Activated CD4-positive, CD25-positive, alpha-beta regulatory T cell (primary cell): ENCODE results near the gene CTDP1.

ENCODE experiments used
- DNase-seq, 4 experiments: peaks; one replicate each; lab custom pipeline; 2025; lab: John Stamatoyannopoulos, UW

Gene CTDP1

DNA sequence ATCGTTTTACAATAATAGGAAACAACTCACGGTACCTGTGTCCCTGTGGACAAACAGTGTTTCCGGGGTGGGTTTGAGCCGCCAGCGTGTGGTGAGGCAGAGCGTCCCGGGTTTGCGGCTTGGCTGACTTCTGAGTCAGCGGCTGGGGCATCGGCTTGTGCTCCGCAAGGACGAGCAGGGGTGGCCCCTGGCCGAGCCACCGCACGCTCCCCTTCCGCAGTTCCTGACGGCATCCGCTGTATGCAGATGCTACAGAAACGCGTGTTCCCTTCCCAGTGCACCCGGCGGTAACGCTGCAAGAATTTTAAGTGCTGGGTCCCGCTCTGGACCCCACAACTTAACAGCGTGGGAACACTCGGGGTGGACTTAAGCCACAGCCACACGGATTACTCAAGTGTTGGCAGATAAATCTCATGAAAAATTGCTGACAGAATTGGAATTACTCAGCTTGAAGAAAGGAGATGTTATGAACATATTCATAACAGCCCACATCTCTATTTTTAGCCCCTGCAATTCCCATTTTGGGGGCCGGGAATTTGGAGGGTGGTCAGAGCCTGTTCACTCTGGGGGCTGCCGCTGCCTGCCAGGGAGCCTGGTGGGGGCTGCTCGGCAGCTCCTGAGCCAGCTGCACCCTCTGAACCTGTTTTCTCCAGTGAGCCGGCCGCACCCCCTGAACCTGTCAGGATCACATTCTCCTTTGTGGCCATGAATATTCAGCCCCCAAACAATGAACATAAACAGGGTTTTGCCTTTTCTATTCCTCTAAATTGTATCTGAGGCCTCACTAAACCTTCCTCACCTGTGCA is 105.6 kb downstream of the CTDP1 start:
- DNase-seq, result no peak

DNA sequence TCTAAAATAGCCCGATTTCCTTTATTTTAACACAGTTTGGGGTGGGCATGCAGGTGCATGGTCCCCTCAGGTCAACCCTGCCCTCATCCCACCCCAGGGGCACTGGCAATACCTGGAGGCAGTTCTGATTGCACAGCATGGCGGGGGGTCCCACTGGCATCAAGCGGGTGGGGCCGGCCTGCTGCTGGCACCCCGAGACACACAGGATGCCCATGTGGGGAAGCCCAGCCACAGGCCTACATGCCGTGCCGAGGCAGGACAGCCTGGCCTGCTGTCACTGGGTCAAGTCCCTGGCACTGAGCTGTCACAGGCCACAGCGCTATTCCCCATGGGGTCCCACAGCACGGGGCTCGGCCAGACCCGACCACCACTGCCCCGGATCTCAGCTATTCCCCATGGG is 106.2 kb downstream of the CTDP1 start:
- no peak for DNase-seq

DNA sequence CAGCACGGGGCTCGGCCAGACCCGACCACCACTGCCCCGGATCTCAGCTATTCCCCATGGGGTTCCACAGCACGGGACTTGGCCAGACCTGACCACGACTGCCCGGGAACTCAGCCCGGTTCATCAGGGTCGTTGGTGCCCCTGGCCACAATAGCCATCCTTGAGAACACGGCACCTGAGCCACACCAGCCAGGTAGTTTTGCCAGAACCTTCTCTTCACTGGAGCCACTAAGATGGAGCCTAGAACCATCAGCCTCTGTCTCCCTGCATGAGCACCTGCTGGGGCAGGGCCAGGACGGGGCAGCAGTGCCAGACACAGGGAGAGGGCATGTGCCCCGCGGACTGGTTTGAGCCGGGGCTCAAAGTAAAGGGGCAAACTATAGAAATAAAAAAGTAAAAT is 106.7 kb downstream of the CTDP1 start:
- no peak for DNase-seq

DNA sequence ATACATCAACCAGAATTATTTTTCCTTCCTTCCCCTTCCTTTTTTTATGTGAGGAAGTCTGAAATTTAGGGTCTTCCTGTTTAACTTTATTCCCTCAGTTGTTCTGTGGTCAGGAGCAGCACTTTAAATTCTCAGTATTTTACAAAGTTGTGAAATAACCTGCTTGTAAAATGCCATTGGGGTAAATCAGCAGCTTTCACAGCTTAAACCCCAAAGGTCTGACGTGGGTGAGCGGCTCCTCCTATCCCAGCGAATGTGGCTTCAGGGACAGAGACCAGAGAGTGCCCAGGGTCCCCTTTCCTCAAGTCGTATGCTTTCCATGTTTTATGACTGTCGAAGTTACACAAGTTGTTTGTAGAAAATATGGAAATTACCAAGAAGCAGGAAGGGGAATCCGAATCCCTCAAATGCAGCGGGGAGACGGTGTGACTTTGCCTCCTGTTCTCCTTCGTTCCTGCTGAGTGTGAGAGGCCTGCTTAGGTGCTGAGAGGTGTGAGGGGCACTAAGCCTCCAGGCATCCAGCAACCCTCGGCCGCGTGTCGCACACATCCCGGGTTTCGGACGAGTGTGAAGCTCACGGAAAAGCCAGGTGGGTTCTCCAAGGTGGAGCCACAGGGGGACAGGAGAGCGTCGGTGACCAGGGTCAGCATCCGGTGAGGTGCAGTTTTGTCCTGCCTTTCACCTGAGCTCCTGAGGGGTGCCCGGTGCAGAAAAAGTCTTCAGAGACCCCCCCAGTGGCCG is 107.4 kb downstream of the CTDP1 start:
- DNase-seq, result no peak

DNA sequence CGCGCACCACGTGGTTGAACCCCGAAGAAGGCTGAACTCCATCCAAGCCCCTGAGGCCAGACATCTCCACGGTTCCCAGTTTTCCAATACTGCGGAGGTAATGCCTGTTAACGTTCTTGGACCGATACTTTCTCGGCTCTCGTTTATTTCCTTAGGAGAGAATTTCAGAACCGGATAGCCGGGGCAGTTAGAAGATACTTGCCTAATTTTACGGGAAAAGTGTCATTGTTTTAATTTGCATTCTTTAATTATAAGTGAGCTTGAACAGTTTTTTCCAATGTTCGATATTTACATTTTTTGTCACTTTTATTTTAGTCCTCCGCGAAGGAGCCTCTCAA is 107.9 kb downstream of the CTDP1 start:
- no peak for DNase-seq

DNA sequence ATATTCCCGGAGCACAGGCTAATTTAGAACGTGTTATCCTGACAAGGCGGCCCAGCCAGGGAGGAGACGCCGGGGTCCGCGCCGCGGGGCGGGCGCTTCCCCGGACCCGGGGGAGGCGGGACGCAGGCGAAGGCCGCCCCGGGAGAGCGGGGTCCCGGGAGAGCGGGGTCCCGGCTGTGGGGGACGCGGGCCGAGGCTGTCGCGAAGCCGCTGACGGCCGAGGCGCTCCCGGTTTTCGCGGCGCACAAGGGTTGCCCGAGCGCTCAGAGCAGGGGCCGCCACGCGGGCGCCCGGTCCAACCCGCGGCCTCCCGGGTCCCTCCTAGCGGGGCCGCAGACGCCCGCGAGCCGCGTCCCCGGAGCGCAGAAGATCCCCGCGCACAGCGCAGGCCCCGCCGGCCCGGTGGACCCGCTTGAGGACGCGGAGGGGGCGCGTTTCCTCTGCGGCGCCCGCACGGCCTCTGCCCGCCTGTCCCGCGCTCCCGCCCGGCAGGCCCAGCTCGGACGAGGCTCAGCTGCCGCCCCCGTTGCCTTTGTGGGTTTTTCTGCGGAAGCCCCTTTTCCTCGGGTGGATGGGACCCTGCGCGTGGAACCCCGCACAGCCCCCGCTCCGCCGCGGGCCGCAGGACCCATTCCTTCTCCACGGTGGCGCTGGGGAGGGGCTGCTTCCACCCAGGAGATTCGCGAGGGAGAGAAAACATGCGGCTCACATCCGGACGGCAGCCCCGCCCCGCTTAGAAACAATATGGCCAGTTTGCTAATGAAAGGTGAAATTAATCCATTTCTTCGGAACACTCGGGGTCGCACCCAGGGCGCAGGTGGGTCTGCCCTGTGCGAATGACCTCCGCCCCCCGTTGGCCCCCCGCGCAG is 108.5 kb downstream of the CTDP1 start:
- DNase-seq, result no peak

- DNase-seq, result no peak
Observed at GRCh38 chr18:79788734-79789085, 109.1 kb downstream of the CTDP1 start.

DNA sequence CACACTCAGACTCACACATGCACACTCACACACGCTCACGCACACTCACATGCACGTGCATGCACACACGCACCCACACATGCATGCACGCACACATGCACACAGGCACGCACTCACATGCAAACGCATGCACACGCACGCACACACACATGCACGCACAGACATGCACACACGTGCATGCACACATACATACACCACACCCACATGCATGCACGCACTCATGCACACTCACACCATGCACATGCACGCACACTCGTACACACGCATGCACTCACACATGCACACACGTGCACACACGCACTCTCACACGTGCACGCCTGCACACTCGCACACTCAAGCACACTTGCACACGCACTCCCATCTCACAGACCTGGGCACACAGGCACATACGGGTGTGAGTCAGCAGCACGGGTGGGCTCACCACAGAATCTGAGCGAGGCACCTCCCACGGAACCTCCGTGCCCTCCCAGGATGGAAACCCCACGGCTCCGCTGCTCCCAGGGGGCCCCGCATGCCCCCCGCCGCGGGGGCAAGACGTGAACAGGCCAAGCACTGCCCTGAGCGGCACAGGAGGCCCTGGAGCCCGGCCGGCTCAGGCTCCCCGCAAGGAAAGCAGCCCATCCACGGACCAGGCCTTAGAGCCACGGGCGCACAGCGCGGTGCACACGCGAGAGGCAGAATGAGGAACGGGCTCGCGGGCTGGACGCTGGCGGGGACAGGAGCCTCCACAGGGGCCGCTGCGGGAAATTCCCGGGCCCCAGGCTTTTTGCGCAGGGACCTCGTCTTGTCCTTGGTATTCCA is 109.7 kb downstream of the CTDP1 start:
- no peak for DNase-seq

DNA sequence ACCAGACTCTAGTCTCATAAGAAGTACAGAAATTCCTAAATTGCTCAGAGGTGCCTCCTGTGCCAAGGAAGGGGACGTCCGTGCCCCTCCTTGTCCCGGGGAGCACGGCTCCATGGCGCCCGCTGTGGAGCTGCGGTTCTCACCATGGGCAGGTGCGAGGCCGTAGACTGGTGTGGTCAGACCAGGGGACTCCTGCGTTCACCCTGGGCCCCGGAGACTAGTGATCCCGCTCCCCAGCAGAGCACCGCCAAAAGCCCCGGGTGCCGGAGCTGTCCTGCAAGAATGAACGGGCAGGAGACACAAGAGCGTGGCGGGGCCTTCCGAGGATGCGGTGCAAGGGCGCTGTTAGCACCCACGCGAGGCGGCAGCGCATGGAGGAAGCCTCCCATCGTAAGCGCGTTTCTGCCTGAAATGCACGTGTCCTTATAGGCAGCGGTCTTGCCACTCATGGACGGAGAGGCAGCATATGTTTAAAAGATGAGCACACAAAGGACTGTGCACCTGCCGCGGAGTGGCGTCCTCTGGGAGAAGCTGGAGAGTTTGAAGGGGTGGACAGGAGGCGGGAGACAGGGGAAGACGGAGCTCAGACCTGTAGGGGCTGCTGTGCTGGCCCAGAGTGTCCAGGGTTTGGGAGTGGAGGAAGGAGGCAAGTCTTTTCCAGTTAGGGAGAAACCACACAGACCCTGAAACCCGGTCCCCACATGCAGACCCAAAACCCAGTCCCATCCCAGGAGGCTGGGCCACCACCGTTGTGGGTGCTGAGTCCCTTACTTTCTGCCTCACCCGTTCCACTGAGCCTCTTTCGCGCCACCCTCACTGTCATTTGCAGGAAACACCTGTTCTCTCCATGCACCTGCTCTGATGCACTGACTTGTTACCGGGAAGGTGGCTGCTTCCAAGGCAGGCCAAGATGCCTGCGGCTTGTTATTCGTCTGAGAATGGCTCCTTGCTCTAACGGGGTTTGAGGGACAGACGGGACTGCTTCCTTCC is 110.6 kb downstream of the CTDP1 start:
- DNase-seq, result no peak

DNA sequence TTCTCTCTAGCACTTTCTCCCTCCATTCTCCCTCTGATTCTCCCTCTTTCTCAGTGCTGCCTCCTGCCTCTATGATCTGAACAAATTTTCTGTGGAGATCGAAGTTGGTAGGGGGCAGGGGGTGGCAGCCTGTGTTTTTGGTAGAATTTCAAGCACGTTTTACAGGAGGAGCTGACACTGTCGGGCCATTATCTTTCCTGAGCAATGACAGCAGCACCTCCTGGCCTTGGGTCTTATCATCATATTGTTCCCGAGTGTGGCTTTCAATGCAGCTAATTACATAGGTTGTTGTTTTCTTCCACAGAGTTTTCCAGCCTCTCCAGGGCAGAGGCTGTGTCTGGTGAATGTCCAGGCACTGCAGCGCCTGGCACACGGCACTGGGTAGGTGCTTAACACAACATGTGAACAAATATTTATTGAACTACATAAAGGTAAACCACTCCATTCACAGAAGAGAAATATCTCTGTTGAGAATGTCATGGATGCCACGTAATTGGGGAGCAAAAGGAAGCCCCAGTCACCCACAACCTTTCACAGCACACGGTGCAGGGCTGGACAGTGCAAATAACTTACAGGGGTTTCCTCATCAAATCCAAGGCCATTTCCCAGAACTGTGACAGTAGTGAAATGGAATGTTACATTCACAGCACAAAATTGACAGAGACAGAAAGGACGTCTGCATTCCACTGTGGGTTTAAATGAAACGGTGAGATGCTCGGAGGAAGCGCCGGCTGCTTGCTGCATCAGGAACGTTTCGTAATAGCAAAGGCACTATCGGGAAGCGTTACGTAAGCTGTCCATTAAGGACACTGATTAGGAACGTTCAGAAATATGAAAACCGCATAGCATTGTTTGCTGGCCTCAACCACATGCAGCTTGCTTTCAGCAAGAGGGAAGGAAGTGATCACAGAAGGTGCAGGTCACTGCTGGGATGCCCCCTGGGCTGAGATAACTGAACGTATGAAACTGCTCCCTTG is 111.7 kb downstream of the CTDP1 start:
- no peak for DNase-seq

DNA sequence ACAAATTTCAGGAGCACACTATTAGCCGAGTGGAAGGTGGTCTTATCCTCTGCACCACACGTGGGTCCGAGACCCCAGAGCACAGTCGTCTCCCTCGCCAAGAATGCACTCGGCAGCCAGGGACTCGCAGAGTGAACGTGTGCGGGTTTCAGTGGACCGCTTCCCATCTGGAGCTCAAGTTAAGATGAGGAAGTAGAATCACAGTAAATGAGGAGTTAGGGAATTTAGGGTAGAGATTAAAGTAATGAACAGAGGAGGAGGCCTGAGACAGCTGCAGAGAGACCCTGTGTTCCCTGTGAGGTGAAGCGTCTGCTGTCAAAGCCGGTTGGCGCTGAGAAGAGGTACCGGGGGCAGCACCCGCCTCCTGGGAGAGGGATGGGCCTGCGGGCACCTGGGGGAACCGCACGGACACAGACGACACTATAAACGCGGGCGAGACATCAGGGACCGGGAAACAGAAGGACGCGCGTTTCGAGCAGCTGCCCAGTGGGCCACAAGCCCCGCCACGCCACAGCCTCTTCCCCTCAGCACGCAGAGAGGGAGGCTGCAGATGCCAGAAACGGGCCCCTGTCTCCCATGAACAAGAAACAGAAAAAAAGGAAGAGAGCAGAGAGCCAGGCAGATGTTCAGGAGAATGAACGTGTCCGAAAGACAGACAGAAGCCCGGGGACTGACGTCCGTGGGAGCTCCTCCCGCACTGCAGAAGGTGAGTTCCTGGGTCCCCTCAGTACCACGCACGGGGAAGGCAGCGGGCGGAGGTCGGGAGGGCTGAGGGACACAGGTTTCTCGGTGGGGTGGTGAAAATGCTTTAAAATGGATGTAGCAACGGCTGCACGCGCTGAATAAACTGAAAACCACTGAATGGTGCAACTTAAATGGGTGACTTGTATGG is 112.7 kb downstream of the CTDP1 start:
- DNase-seq, result no peak

DNA sequence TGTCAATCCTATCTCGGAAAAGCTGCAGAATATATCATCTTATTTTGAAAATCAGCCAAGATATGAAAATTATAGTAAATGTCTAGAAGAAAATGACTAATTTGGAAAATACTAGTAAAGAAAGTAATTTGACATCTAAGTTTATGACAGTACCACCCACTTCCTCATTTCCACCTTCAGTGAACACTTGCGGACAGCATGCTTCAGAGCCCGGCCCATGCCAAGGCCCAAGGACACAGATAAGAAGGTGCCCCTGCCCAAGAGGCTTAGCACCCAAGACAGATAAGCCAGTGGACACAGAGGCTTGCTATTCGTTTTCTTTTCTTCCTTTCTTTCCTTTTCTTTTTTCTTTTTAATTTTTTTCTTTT is 113.4 kb downstream of the CTDP1 start:
- no peak for DNase-seq

DNA sequence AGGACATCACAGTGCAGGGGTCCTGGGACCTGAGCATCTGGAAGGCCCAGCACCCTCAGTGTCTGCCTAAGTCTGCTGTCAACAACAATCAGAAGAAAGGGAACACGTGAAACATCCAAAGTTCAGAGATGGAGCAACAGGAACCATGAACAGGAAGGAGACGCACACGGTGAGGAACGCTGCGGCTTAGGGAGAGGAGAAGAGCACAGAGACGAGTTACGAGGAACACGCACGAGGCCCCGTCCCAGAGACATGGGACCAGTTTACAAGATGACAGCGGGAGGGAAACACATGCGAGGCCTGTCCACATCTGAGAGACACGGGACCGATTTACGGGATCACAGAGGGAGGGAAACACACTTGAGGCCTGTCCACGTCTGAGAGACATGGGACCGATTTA is 115.2 kb downstream of the CTDP1 start:
- no peak for DNase-seq

DNA sequence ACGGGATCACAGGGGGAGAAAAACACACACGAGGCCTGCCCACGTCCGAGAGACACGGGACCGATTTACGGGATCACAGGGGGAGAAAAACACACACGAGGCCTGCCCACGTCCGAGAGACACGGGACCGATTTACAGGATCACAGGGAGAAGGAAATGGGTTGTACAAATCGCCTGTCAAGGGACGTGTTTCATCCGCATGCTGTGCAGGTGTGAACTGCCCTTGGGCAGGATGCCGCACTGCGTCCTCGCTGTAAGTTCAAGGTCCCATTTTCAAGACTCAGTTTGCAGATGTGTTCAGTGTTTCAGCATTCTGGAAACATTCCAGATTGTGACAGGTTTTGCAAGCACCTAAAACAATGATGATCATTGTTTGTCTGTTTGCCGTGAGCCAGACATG is 115.8 kb downstream of the CTDP1 start:
- DNase-seq, result no peak

DNA sequence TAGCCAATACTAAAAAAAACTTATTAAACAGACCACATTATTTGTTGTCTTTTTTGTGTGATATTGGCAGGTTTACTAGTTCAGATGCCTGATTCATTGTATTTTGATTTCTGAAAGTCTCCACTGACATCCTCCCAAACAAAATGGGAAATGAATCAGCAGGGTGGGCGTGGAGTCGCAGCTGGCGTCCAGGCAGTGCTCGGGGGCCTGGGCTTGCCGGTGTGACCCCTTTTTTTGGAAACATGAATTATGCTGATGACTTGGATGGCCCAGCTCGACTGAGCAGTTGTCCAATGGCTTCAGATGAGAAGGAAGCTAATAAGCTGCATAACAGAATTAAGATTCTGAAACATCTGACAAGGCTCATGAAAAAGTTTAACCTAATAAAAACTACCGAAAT is 116.4 kb downstream of the CTDP1 start:
- no peak for DNase-seq

- no peak for DNase-seq
Observed at GRCh38 chr18:79796531-79797405, 117.2 kb downstream of the CTDP1 start.

- no peak for DNase-seq
Observed at GRCh38 chr18:79797518-79798345, 118.1 kb downstream of the CTDP1 start, which contains the start of gene KCNG2. TSS of gene KCNG2 (plus strand) at chr18:79797938. CDS start at chr18:79863668, 65,730 bp downstream.
